ENCODE data around the gene TRIM61. TPM values are rescaled to one million over a fixed set of nuclear protein-coding genes. Genes with fewer than 3 reads are reported as not detected.

The TRIM61 gene
- polyA plus RNA-seq, 1 donor from 2014 or later = not detected

DNA sequence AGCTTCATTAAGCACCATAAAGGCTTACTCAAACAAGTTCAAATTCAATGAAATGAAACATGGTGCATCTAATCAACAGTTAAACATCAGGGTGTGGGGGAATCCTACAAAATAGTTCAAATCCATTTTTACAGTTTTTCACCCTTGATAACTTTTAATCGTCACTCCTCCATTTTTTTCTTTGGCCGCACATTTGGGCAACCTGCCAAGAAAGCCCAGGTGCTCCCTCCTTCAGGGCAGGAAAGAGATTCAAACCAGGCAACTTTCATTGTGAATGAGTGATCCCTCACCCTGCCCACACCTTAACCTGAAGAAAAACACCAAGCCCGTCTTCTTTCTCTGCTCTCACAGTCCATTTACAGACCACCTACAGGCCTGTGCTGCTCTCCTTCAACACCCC, 24.9 kb downstream of the TRIM61 start:
- TF ChIP-seq, protein P1, sequence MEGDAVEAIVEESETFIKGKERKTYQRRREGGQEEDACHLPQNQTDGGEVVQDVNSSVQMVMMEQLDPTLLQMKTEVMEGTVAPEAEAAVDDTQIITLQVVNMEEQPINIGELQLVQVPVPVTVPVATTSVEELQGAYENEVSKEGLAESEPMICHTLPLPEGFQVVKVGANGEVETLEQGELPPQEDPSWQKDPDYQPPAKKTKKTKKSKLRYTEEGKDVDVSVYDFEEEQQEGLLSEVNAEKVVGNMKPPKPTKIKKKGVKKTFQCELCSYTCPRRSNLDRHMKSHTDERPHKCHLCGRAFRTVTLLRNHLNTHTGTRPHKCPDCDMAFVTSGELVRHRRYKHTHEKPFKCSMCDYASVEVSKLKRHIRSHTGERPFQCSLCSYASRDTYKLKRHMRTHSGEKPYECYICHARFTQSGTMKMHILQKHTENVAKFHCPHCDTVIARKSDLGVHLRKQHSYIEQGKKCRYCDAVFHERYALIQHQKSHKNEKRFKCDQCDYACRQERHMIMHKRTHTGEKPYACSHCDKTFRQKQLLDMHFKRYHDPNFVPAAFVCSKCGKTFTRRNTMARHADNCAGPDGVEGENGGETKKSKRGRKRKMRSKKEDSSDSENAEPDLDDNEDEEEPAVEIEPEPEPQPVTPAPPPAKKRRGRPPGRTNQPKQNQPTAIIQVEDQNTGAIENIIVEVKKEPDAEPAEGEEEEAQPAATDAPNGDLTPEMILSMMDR (IDR thresholded peaks at IDR 0.05; ENCODE audit: poor library complexity, severe bottlenecking) = no peak
- TF ChIP-seq SMC3 (conservative IDR thresholded peaks at IDR 0.05; ENCODE audit: poor library complexity) (no peak), EP300 (conservative IDR thresholded peaks at IDR 0.05; ENCODE audit: poor library complexity, severe bottlenecking) (no peak), RAD21 (conservative IDR thresholded peaks at IDR 0.05) (no peak), TAF1 (IDR thresholded peaks at IDR 0.05; ENCODE audit: low read depth) (no peak), EZH2 (IDR thresholded peaks at IDR 0.05; ENCODE audit: borderline replicate concordance, insufficient read depth, low read length, poor library complexity, severe bottlenecking) (no peak), MXI1 (conservative IDR thresholded peaks at IDR 0.05; ENCODE audit: poor library complexity, severe bottlenecking) (no peak), POLR2AphosphoS5 (IDR thresholded peaks at IDR 0.05) (no peak)
- TF ChIP-seq, protein P2, sequence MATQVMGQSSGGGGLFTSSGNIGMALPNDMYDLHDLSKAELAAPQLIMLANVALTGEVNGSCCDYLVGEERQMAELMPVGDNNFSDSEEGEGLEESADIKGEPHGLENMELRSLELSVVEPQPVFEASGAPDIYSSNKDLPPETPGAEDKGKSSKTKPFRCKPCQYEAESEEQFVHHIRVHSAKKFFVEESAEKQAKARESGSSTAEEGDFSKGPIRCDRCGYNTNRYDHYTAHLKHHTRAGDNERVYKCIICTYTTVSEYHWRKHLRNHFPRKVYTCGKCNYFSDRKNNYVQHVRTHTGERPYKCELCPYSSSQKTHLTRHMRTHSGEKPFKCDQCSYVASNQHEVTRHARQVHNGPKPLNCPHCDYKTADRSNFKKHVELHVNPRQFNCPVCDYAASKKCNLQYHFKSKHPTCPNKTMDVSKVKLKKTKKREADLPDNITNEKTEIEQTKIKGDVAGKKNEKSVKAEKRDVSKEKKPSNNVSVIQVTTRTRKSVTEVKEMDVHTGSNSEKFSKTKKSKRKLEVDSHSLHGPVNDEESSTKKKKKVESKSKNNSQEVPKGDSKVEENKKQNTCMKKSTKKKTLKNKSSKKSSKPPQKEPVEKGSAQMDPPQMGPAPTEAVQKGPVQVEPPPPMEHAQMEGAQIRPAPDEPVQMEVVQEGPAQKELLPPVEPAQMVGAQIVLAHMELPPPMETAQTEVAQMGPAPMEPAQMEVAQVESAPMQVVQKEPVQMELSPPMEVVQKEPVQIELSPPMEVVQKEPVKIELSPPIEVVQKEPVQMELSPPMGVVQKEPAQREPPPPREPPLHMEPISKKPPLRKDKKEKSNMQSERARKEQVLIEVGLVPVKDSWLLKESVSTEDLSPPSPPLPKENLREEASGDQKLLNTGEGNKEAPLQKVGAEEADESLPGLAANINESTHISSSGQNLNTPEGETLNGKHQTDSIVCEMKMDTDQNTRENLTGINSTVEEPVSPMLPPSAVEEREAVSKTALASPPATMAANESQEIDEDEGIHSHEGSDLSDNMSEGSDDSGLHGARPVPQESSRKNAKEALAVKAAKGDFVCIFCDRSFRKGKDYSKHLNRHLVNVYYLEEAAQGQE (IDR thresholded peaks at IDR 0.05; ENCODE audit: borderline replicate concordance) = no peak
- no peak overlapping the region for H3K4me2 ChIP-seq (ENCODE audit: low read length)
- no peak overlapping the region for H3K4me3 ChIP-seq (ENCODE audit: low read length)
- no peak overlapping the region for H3K27ac ChIP-seq (ENCODE audit: low read length)
- no peaks in the 10 kb centered on the region for H3K9me2 ChIP-seq (ENCODE audit: insufficient read depth, low read length)
- H3F3A ChIP-seq (ENCODE audit: insufficient read depth, low read length, poor library complexity, severe bottlenecking) = no peaks in the 10 kb centered on the region
- H3K27me3 ChIP-seq (ENCODE audit: insufficient read depth, low read depth, low read length) = no peaks in the 10 kb centered on the region
- no peaks in the 10 kb centered on the region for H4K20me1 ChIP-seq (ENCODE audit: insufficient read depth)
- H2AFZ ChIP-seq (ENCODE audit: low read depth, low read length) = no peak overlapping the region
- no peaks in the 10 kb centered on the region for H3K36me3 ChIP-seq (ENCODE audit: insufficient read depth, low read length)
- H3K79me2 ChIP-seq (replicated peaks; ENCODE audit: insufficient read depth, low read length) = no peaks in the 10 kb centered on the region
- H3K9ac ChIP-seq (ENCODE audit: low read length) = no peak overlapping the region
- H3K9me3 ChIP-seq (ENCODE audit: low read length) = no peaks in the 10 kb centered on the region

DNA sequence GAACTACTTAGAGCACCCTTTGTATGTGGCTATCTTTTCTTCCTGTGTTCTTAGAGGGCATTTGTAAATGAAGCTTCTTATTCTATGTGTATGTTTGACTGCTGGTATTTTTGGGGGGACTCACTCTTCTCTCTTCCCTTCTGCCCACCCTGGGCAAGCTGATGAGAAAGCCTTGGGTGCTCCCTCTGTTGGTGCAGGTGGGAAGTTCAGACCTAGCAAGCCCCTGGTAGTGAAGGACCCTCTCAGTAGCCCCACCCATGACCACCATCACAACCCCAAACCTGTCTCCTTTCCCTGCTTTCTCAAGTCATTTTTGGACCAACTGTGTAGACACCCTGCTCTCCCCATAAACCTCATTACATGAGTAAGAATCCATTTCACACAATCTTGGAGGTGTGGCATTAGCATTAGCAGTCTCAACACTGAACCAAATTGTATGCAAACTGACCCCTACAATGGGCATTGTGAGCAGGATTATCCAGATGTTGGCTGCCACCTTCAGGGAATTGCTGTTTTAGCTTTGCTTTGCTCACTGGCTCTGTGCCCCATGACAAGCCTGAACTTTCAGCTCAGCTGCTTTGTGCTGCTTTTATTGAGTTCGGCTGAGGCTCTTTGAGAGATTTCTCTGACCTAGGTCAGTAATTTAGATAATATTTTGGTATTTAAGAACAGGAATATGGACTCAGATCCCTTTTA, 27.9 kb downstream of the TRIM61 start:
- H2AFZ ChIP-seq (ENCODE audit: low read depth, low read length) = no peak overlapping the region
- no peaks in the 10 kb centered on the region for H3K9me3 ChIP-seq (ENCODE audit: low read length)
- no peak overlapping the region for H3K4me3 ChIP-seq (ENCODE audit: low read length)
- no peak overlapping the region for H3K4me2 ChIP-seq (ENCODE audit: low read length)
- H4K20me1 ChIP-seq (ENCODE audit: insufficient read depth) = no peaks in the 10 kb centered on the region
- no peak overlapping the region for H3K9ac ChIP-seq (ENCODE audit: low read length)
- no peaks in the 10 kb centered on the region for H3F3A ChIP-seq (ENCODE audit: insufficient read depth, low read length, poor library complexity, severe bottlenecking)
- no peaks in the 10 kb centered on the region for H3K36me3 ChIP-seq (ENCODE audit: insufficient read depth, low read length)
- no peaks in the 10 kb centered on the region for H3K27me3 ChIP-seq (ENCODE audit: insufficient read depth, low read depth, low read length)
- no peak overlapping the region for H3K27ac ChIP-seq (ENCODE audit: low read length)
- H3K79me2 ChIP-seq (replicated peaks; ENCODE audit: insufficient read depth, low read length) = no peaks in the 10 kb centered on the region
- TF ChIP-seq POLR2AphosphoS5 (IDR thresholded peaks at IDR 0.05) = no peak
- H3K9me2 ChIP-seq (ENCODE audit: insufficient read depth, low read length) = no peaks in the 10 kb centered on the region
